HG03469 (cell line): ENCODE data around the gene RAB11B.
"Not testable (repeated sequence)": the region's sequence is repeated elsewhere in the genome, so short reads cannot be mapped to it uniquely, and the experiment has no call there.

Experiments
- ATAC-seq: cut with Tn5 transposase; IDR thresholded peaks from one replicate; pipeline ENCODE4 v1.9.1; 2021; ENCODE audit warnings: mild to moderate bottlenecking, moderate library complexity, moderate number of reproducible peaks; ENCODE audit not compliant: unreplicated experiment

Gene RAB11B

DNA sequence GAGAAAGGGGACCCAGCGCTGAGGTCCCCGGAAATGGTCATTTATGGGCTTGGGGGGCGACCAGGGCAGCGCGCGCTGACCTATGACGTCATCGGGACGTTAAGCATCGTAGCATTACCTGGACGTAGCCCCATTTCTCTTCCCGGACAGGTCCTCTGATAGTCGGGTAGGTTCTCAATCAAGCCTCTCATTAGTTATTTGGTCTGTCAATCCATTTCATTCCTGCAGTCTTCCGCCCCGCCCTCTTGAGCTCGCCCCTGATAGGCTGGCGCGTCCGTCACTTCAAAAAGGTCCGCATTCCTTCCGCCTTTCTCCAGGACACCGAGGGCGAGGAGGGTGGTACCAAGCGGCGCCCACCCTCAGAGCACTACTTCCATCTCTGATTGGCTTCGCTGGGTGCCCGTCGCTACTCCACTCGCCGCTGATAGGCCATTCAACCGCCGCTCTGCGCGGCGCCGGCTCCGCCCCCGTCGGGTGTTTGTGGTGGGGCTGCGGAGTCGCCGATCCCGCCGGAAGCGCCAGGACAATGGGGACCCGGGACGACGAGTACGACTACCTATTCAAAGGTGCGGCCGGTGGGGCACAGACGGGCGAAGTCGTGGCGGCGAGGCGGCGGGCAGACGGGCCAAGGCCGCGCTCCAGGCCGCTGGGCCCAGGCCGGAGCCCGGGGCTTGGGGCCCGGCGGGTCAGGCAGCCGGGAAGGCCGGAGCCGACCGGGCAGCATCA lies at the start of gene RAB11B:
RAB11B (plus strand) TSS at position 470 of the 726 bp plus-strand sequence; CDS start at position 527, 57 bp downstream.
- ATAC-seq, result peak; percentile 83

DNA sequence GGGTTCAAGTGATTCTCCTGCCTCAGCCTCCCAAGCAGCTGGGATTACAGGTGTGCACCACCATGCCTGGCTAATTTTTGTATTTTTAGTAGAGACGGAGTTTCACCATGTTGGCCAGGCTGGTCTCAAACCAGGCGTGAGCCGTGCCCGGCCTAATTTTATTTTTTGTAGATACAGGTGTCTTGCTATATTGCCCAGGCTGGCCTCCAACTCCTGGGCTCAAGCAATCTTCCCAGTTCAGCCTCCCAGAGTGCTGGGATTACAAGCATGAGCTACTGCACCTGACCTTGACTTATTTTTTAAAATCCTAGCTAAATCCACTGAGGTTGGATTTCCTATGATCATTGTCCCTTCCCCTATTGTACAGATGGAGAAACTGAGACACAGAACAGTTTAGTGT lies 48.7 kb upstream of the RAB11B start:
- ATAC-seq, result not testable (repeated sequence)

DNA sequence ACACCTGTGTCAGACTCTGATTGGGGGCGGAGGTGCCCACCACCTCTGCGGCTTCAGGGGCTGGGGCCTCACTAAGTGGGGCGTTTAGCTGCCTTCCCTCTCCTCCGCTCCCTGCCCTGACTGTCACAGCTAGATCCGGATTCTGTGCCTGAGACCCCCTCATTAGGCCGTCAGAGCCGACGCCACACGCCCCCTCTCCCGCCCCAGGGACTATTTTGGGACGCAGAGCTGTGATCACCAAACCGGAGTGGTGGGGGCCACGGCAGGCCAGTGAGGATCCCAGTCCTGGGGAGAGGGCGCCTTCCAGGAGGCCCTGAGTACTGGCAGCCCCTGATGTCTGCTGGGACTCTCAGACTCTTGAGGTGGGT lies 47.9 kb upstream of the RAB11B start:
- no peak for ATAC-seq

DNA sequence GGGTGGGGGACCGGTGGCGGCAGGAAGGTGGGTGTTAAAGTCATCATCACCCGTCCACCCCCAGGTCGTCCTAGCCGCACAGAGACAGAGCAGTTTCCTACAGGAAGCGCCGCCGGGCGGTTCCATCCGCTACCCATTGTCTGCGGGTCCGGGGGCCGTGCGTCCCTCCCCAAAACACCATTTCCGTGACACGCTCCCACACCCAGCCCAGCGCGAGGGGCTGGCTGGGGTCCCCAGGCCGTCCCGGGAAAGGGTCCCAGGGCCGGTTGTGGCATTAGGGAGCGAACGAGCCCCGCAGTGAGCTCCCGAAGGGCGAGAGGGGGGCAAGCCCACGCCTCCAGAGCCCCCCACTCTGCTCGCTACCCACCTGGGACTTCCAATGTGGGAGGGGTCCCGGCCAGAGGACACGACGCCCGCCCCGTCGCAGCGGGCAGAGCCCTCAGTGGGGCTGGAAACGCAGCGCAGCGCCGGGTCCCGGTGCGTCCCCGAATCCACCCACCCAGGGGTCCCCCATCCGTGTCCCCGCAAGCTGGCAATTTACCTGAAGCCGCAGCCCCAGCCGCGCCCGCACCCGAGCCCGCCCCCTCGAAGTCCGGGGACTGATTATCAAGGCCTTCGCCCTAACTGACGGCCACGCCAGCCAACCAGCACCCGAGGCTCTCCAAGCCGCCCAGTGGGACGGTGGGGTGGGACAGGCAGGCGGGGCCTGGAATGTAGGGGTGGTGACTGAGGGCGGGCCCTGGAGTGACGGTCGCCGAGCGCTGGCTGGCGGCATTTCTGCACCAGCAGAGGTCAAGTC lies 47.3 kb upstream of the RAB11B start, which contains the start of gene KANK3:
KANK3 (minus strand) TSS at position 579 of the 799 bp plus-strand sequence. CDS start 5,434 bp downstream, outside the sequence.
- ATAC-seq, result no peak

DNA sequence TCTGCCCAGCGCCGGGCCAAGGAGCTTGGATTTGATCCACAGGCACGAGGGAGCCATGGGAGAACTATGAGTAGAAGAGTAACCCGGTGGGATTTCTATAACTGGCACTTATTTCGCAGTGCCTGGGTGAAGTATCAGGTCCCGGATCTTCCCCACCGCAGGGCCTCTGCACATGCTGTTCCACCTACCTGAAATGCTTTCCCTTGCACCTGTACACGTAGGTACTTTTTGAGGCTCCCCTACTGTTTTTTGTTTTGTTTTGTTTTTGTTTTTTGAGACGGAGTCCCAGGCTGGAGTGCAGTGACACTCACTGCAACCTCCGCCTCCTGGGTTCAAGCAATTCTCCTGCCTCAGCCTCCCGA lies 46.7 kb upstream of the RAB11B start:
- no peak for ATAC-seq

DNA sequence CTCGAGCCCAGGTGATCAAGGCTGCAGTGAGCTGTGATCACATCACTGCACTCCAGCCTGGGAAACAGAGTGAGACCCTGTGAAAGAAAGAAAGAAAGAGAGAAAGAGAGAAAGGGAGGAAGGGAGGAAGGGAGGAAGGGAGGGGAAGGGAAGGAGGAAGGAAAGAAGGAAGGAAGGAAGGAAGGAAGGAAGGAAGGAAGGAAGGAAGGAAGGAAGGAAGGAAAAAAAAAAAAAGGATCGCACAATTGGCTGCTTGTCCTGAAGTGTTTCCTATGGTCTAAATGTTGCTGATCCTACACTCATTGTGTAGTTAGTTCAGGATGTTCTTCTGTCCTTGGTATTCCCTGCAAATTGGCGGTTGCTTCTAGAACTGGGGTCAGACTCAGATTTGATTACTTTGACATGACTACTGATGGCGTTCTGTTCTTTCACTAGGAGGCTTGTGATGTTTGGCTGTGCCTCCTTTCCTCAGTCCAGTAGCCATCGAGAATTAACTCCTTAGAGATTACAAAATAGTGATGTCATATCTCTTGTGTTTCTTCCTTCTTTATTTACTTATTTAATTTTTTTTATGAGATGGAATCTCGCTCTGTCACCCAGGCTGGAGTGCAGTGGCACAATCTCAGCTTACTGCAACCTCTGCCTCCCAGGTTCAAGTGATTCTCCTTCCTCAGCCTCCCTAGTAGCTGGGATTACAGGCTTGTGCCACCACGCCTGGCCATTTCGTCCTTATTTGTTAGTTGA lies 40.4 kb upstream of the RAB11B start:
- ATAC-seq, result not testable (repeated sequence)

DNA sequence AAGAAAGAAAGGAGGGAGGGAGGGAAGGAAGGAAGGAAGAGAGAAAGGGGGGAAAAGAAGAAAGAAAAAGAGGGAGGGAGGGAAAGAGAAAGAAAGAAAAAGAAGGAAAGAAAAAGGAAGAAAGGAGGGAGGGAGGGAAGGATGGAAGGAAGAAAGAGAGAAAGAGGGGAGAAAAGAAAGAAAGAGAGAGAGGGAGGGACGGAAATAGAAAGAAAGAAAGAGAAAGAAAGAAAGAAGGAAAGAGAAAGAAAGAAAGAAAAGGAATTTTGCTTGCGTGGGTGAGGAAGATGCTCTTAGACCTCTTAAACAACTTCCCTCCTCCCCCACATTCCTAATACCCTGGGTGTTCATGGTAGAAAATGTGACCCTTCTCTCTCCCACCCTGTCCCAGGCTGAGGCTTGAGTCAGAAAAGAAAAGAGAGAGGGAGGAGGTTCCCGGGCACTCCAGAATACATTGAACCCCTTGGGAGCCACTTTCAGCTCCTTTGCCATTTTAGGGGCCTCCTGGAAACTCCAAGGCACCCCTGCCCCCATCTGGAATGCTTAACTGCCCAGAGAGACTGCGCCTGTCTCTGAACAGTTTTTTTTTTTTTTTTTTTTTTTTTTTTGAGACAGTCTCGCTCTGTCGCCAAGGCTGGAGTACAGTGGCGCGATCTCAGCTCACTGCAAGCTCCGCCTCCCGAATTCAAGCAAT lies 37.9 kb upstream of the RAB11B start:
- ATAC-seq, result no peak

DNA sequence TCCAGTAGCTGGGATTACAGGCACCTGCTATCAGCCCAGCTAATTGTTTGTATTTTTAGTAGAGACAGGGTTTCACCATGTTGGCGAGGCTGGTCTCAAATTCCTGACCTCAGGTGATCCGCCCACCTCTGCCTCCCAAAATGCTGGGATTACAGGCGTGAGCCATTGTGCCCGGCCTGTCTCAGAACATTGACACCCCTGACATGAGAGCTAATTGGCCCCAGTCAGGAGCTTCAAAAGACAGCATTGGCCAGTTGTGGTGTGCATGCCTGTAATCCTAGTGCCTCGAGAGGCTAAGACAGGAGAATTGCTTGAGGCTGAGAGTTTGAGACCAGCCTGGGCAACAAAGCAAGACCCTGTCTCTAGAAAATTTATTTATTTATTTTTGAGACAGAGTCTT lies 37.3 kb upstream of the RAB11B start:
- not testable (repeated sequence) for ATAC-seq

DNA sequence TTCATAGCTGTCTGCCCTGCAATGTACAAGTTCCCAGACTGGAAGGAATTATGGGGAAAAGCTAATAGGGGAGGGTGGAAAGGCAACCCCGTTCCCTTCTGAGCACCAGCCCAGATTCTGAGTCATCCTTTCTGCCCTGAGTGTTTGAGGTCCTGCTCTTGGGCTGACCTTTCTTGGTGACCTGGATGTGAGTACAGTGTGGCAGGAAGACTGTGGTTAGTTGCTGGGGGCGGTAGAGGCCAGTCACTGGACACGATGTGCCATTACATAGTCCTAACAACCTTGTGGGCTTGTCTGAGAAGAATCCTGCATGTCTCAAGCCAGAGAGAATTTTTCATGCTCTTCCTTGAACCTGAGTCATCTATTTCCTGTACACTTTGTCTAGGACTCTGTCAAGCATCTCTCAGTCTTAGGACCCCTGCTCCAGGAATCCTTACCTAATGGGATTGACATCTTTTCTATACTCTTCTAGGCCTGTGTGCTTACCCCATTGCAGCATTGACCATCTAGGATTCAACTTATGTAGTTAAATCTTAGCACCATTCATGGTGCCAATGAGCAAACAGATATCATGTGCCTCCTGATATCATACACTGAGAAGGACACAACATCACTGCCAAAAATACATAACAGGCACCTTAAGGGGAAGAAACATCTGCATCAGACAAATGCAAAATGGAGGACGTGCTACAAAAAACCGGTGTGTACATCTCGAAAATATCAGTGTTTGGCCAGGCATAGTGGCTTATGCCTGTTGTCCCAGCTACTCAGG lies 34.3 kb upstream of the RAB11B start:
- ATAC-seq, result no peak

DNA sequence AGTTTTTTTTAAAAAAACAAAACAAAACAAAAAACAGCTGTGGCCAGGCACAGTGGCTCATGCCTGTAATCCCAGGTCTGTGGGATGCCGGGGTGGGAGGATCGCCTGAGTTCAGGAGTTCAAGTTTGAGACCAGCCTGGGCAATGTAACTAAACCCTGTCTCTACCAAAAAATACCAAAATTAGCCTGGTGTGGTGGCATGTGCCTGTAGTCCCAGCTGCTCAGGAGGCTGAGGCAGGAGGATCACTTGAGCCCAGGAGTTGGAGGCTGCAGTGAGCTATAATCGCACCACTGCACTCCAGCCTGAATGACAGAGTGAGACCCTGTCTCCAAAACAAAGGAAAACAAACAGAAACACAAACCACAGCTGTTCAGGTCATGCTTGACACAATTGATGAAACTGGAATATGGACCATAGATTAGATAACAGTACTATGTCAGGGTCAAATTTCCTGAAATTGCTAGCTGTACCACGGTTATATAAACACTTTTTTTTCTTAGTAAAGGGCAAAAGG lies 33.1 kb upstream of the RAB11B start:
- ATAC-seq, result no peak

DNA sequence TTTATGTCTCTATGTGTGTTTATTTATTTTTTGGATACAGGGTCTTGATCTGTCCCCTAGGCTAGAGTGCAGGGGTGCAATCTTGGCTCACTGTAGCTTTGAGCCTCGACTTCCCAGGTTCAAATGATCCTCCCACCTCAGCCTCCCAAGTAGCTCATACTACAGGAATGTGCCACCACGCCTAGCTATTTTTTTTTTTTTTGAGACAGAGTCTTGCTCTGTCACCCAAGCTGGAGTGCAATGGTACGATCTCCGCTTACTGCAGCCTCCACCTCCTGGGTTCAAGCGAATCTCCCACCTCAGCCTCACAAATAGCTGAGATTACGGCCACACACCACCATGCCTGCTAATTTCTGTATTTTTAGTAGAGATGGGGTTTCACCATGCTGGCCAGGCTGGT lies 31.2 kb upstream of the RAB11B start:
- no peak for ATAC-seq

DNA sequence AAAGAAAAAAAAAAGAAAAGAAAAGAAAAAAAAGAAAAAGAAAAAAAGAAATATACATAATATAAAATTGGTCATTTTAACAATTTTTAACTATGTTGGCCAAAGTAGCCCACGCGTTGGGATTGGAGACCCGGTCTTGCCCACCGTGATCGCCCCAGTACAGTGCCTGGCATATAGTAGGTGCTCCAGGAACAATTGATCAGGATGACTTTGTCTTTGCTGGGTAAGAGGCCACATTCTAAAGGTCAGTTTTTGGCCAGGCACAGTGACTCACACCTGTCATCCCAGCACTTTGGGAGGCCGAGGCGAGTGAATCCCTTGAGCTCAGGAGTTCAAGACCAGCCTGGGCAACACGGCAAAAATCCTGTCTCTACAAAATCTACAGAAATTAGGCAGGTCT lies 30.0 kb upstream of the RAB11B start:
- no peak for ATAC-seq

DNA sequence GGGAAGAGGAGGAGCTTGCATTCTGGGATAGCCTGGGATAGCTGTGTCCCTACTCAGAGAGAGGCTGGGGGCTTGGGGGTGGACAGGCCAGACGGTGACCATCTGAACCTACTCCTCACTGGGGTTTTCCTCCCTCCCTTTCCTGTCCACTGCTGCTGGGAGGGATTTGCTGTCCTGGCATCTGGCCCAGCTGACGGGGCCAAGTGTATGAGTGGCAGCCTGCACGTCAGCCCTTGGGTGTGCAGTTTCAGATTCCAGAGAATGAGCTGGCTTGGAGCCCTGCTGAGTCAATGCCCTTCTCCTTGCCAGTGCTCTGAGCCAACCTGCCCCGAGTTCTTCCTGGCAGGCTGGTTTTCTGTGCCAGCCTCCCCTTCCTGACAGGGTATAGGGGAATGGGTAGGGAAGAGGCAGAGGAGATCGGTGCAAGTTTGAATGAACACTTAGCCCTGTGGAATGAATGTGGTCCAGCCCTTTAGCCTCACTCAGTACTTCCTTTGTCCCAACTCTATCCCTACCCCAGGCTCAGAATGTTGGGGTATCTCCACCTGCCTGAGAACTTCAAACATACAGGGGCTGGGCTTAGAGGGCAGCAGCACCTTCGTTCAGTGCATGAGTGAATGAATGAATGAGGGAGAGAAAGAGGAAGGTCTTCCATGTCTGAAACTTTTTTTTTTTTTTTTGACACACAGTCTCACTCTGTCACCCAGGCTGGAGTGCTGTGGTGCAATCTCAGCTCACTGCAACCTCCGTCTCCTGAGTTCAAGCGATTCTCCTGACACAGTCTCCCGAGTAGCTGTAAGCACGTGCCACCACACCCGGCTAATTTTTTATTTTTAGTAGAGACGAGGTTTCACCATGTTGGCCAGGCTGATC lies 28.0 kb upstream of the RAB11B start:
- ATAC-seq, result no peak

DNA sequence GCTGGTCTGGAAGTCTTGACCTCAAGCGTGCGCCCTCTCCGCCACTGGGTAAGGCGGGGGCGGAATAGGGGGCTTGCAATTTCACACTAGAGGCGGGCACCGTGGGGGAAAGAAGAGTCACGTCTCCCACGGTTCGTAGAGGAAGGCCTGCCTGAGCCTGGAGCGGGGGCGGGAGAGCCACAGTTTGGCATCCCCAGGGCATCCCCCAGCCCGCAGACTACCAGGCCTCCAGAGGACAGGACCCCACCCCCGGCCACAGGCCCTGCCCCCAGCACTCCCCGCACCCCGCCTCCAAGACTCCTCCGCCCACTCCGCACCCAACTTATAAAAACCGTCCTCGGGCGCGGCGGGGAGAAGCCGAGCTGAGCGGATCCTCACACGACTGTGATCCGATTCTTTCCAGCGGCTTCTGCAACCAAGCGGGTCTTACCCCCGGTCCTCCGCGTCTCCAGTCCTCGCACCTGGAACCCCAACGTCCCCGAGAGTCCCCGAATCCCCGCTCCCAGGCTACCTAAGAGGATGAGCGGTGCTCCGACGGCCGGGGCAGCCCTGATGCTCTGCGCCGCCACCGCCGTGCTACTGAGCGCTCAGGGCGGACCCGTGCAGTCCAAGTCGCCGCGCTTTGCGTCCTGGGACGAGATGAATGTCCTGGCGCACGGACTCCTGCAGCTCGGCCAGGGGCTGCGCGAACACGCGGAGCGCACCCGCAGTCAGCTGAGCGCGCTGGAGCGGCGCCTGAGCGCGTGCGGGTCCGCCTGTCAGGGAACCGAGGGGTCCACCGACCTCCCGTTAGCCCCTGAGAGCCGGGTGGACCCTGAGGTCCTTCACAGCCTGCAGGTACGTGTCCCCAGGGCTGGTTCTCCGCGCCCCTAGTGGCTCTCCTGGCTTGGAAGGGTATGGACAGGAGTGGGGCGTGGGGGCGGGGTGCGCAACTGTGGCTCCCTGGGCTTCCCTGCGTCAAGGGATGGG lies 26.1 kb upstream of the RAB11B start, which contains the start of gene ANGPTL4:
ANGPTL4 (plus strand) TSS at position 353 of the 969 bp plus-strand sequence; CDS start at position 520, 167 bp downstream.
- ATAC-seq, result no peak

DNA sequence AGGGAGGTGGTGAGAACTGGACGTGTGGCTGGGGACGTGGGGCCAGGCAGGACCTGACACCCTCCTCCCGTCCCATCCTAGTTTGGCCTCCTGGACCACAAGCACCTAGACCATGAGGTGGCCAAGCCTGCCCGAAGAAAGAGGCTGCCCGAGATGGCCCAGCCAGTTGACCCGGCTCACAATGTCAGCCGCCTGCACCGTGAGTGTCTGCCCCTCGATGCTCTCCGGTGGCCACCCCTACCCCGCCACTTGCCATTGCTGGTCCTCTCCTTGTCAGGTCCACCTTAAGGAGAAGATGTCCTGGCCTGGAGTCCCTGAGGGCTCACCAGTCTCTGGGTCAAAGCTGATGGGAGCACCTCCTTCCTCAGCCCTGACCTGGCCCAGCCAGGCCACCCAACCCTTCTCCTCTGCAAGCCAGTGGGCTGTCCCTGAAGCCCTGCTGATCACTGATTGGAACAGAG lies 24.0 kb upstream of the RAB11B start:
- no peak for ATAC-seq

DNA sequence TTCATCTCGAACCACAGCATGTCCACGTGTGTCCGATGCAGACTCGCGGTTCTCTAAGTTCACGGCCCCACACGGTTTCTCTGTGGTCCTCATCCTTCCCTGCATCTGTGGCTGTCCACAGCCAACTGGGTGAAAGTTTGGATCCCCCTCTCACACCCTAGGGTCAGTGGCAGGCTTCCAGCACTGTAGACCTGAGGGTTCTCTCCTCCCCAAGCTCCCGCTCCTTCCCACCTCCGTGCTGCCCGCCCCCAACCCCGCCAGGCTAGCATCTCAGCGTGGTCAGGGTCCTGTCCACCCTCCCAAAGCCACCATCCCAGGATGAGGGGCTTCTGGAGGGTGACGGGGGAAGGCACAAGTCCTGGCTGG lies 23.2 kb upstream of the RAB11B start:
- no peak for ATAC-seq

DNA sequence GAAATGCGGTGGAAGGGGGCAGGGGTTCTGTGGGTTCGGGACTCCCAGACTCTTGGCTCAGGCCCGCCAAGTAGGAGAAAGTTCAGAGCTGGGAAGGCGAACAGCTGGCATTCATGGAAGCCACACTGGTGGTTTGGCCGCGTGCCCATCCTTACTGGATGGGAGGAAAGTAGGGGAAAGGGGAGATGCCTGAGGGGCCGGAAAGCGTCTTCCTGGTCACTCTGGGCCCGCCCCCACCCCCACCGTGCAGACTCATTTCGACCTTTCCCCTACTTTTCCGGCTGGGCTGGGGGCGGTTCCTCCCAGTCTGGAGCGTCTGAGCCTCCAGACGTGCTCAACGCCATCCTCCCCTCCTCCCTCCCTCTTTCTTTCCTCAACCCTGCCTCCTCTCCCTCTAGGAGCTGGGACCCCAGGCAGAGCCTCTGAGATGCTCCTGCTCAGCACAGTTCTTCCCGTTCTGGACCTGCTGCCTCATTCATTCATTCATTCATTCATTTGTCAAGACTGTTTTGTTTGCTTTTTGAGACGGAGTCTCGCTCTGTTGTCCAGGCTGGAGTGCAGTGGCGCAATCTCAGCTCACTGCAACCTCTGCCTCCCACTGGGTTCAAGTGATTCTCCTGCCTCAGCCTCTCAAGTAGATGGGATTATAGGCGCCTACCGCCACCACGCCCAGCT lies 22.7 kb upstream of the RAB11B start:
- ATAC-seq, result no peak
